Type B pancreatic cell (in vitro differentiated cells): ENCODE results near the gene PTCHD1. TPM values are rescaled to one million over a fixed set of nuclear protein-coding genes. Genes with fewer than 3 reads are reported as not detected.

Experiments used
- DNase-seq: peaks from one replicate; pipeline ENCODE4 v3.0.0; 2021; ENCODE audit warnings: mixed read lengths; ENCODE audit not compliant: unreplicated experiment; ENCODE audit errors: extremely low spot score
- H3K27ac Mint-ChIP-seq: 2 replicates; pipeline ENCODE4 v1.8.0; 2021; ENCODE audit warnings: mild to moderate bottlenecking, mixed read lengths
- H3K27me3 Mint-ChIP-seq: 2 replicates; pipeline ENCODE4 v1.8.0; 2021; ENCODE audit warnings: mixed read lengths
- H3K36me3 Mint-ChIP-seq: 2 replicates; pipeline ENCODE4 v1.8.0; 2021; ENCODE audit warnings: mixed read lengths
- H3K4me1 Mint-ChIP-seq: one replicate; pipeline ENCODE4 v1.8.0; 2021; ENCODE audit warnings: mixed read lengths; ENCODE audit not compliant: unreplicated experiment
- H3K4me3 Mint-ChIP-seq: 2 replicates; pipeline ENCODE4 v1.8.0; 2021; ENCODE audit warnings: mild to moderate bottlenecking, mixed read lengths
- H3K9me3 Mint-ChIP-seq: 2 replicates; pipeline ENCODE4 v1.8.0; 2021; ENCODE audit warnings: mixed read lengths
- total RNA-seq: library from RNA; stranded (reverse); gene quantifications from 2 replicates; pipeline ENCODE4 v1.2.1, GENCODE V29; 2021; ENCODE audit warnings: low replicate concordance
- TF ChIP-seq, protein P1 (sequence below): fragments of 200-600 bp; sonication (generic); conservative IDR thresholded peaks from 2 replicates; pipeline ENCODE4 v1.5.0; 2021; ENCODE audit warnings: antibody characterized with exemption, mild to moderate bottlenecking

The PTCHD1 gene
- total RNA-seq, 1 donor from 2014 or later: 6.0 TPM

DNA sequence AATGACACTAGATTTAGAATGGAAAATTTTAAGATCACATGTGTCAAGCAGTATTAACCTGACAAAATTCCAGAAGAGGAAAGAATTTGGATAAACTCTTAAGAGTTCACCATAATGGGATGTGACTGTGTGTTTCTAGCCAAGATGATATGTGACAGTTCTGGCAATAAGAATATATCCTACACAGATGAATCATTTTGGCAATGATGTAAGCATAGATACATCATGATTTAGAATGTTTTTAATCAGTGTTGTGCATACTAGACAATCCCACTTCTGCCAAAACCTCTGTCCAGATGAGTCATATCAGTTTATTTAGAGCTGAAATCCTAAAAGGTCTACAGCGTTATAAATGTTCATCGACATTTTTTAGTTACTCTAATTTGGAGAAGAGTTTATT lies 48.8 kb downstream of the PTCHD1 start:
- no peak for DNase-seq
- TF ChIP-seq, protein P1, sequence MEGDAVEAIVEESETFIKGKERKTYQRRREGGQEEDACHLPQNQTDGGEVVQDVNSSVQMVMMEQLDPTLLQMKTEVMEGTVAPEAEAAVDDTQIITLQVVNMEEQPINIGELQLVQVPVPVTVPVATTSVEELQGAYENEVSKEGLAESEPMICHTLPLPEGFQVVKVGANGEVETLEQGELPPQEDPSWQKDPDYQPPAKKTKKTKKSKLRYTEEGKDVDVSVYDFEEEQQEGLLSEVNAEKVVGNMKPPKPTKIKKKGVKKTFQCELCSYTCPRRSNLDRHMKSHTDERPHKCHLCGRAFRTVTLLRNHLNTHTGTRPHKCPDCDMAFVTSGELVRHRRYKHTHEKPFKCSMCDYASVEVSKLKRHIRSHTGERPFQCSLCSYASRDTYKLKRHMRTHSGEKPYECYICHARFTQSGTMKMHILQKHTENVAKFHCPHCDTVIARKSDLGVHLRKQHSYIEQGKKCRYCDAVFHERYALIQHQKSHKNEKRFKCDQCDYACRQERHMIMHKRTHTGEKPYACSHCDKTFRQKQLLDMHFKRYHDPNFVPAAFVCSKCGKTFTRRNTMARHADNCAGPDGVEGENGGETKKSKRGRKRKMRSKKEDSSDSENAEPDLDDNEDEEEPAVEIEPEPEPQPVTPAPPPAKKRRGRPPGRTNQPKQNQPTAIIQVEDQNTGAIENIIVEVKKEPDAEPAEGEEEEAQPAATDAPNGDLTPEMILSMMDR: no peak
- H3K36me3 Mint-ChIP-seq: no peaks in the 10 kb centered on the region
- H3K9me3 Mint-ChIP-seq: no peaks in the 10 kb centered on the region
- peaks cover 5% of the 10 kb centered on the region for H3K4me1 Mint-ChIP-seq
- H3K27me3 Mint-ChIP-seq: no peaks in the 10 kb centered on the region
- H3K4me3 Mint-ChIP-seq: no peak overlapping the region
- H3K27ac Mint-ChIP-seq: no peak overlapping the region

DNA sequence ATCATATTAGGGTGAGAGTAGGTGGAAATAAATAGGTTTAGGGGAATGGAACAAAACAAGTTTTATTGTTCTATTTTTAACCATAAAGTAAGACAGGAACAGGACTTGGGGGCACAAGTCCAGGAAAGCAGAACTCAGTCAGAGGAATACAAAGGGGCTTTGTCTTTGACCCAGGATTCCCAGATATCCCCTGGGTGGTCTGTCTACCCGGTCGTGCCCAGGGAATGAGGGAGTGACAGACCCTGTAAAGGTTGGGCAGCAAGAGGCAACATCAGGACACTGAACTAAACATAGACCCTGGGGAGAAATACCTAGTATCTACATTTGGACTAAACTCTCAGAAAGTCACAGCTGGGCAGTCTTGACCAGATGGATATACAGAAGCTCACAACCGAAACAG lies 50.6 kb downstream of the PTCHD1 start:
- DNase-seq: no peak
- TF ChIP-seq, protein P1: no peak
- no peaks in the 10 kb centered on the region for H3K36me3 Mint-ChIP-seq
- H3K4me3 Mint-ChIP-seq: no peak overlapping the region
- no peaks in the 10 kb centered on the region for H3K9me3 Mint-ChIP-seq
- H3K27me3 Mint-ChIP-seq: no peaks in the 10 kb centered on the region
- no peak overlapping the region for H3K27ac Mint-ChIP-seq
- H3K4me1 Mint-ChIP-seq: peaks cover 5% of the 10 kb centered on the region

DNA sequence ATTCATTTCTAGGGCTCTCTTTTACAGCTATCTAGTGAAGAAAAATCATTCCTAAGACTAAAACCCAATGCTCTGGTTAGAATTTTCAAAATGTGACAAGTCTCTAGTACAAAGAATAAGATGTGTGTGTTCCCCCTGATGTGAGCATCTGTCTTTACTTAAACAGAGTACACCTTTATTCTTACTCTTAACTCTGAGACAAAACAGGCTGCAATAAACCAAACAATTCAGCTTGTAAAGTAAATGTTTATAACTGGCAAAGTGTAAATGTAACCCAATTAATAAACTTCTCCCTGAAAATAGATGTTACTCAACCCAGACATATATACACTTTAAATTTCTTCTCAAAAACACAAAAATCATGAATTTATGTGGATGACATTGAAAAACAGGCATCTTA lies 51.6 kb downstream of the PTCHD1 start:
- Mint-ChIP-seq H3K27ac (no peak overlapping the region), H3K4me1 (peaks cover 13% of the 10 kb centered on the region), H3K9me3 (no peaks in the 10 kb centered on the region), H3K27me3 (no peaks in the 10 kb centered on the region), H3K36me3 (no peaks in the 10 kb centered on the region), H3K4me3 (no peak overlapping the region)
- no peak for DNase-seq
- TF ChIP-seq, protein P1: no peak

DNA sequence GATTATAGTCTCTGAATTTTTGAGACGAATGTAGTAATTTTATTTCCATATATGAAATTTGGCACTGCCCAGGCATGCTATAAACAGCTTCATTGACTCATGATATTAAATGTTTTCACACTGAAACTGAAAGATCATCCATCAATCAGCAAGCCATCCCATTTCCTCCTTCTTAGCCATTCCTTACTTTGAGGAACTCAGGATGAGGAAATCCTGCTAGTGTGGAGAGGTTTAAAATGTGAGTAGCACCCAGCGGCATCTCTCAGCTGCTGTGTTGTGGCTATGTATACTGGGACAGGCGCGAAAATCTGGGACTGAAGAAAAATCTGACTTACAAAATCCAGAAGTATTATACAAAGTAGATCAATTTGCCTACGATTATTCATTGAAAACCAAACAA lies 52.1 kb downstream of the PTCHD1 start:
- Mint-ChIP-seq H3K9me3 (no peaks in the 10 kb centered on the region), H3K36me3 (no peaks in the 10 kb centered on the region), H3K4me3 (no peak overlapping the region), H3K27ac (no peak overlapping the region), H3K4me1 (peaks cover 13% of the 10 kb centered on the region), H3K27me3 (no peaks in the 10 kb centered on the region)
- TF ChIP-seq, protein P1: no peak
- no peak for DNase-seq

DNA sequence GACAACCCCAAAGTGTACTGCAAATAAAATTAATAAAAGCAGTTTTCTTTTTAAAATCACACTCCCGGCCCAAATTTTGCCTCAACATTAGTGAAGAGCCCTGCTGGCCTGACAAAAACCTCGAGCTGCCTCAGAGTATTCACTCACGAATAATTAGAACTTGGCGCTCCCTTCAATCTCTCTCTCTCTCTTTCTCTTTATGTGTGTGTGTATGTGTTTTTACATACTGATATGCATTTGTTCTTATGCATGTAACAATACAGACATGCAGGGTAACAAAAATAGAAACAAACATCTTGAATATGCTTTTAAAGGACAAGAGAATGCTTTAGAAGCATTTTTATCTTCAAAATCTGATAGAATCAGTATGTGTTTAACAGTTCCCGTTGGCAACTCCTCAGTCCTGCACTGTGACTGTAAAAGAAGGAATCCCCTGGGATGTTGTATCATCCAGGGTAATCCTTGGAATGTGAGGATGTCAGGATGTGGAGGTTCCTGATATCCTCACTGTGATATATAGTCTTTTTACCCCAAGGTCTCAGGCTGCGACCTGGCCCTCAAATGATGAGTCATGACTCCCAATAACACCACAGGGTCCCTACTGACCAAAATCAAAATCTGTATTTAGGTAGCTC lies 53.0 kb downstream of the PTCHD1 start:
- TF ChIP-seq, protein P1: no peak
- Mint-ChIP-seq H3K27me3 (no peaks in the 10 kb centered on the region), H3K27ac (no peak overlapping the region), H3K4me3 (no peak overlapping the region), H3K36me3 (no peaks in the 10 kb centered on the region), H3K4me1 (peaks cover 13% of the 10 kb centered on the region), H3K9me3 (no peaks in the 10 kb centered on the region)
- no peak for DNase-seq
